Peyer's patch (tissue), 4 donors: ENCODE measurements around the gene CMTR1.

Experiments used
- CTCF ChIP-seq, 6 experiments: fragments of 450-650 bp in 4 of 6; fragments of 200-600 bp in 2 of 6; sonication (generic) in 1 of 6; IDR thresholded peaks; one replicate each; pipeline ENCODE4 v1.5.1; 2017 to 2019; ENCODE audit warnings: antibody characterized with exemption in 6 of 6, mild to moderate bottlenecking in 3 of 6, moderate library complexity in 1 of 6
- POLR2A ChIP-seq, 2 donors: fragments of 450-650 bp; IDR thresholded peaks; one replicate each; pipeline ENCODE4 v1.5.1; 2017; ENCODE audit warnings: antibody characterized with exemption in 2 of 2, mild to moderate bottlenecking in 2 of 2, moderate library complexity in 2 of 2

- TF ChIP-seq CTCF (IDR thresholded peaks at IDR 0.05) (no peak), POLR2A (IDR thresholded peaks at IDR 0.05) (no peak)
Observed at GRCh38 chr6:37441651-37442050, 8.6 kb downstream of the CMTR1 start.
